Gastroesophageal sphincter (tissue), 4 donors: ENCODE measurements around the gene PAAF1. TPM values are rescaled to one million over a fixed set of nuclear protein-coding genes. Genes with fewer than 3 reads are reported as not detected.

Source experiments
- ATAC-seq: fragments of 150-250 bp; one replicate; pipeline ENCODE4 v1.9.1; 2016; ENCODE audit warnings: mild to moderate bottlenecking, moderate library complexity
- H3K27ac ChIP-seq, 4 donors: fragments of 200-600 bp; sonication (generic) in 3 of 4; 1 replicate in 3 of 4; 2 replicates in 1 of 4; pipeline ENCODE4 v1.5.1; 2016 to 2019
- H3K27me3 ChIP-seq: fragments of 200-600 bp; sonication (generic); one replicate; pipeline ENCODE4 v1.5.1; 2019
- H3K36me3 ChIP-seq, 2 donors: fragments of 200-600 bp; sonication (generic); one replicate each; pipeline ENCODE4 v1.5.1; 2019; ENCODE audit warnings: control low read depth in 1 of 2
- H3K4me1 ChIP-seq, 3 donors: fragments of 200-600 bp; sonication (generic); 1 replicate in 2 of 3; 2 replicates in 1 of 3; pipeline ENCODE4 v1.5.1; 2016 to 2019; ENCODE audit warnings: control low read depth in 2 of 3
- H3K4me3 ChIP-seq, 2 donors: fragments of 200-600 bp; sonication (generic); one replicate each; pipeline ENCODE4 v1.5.1; 2019; ENCODE audit warnings: mild to moderate bottlenecking in 1 of 2, moderate library complexity in 1 of 2
- H3K9me3 ChIP-seq, 3 donors: fragments of 200-600 bp; sonication (generic); one replicate each; pipeline ENCODE4 v1.5.1; 2017 to 2019; ENCODE audit warnings: control low read depth in 2 of 3
- CTCF ChIP-seq, 4 experiments: fragments of 200-600 bp in 2 of 4; fragments of 450-650 bp in 2 of 4; sonication (generic) in 1 of 4; IDR thresholded peaks; one replicate each; pipeline ENCODE4 v1.5.1; 2017 to 2019; ENCODE audit warnings: antibody characterized with exemption in 4 of 4, mild to moderate bottlenecking in 2 of 4, moderate library complexity in 2 of 4
- EP300 ChIP-seq: sonication (generic); formaldehyde crosslinking; IDR thresholded peaks from one replicate; pipeline ENCODE4 v1.6.1; 2017; ENCODE audit warnings: antibody characterized with exemption, mild to moderate bottlenecking
- POLR2A ChIP-seq, 2 donors: fragments of 450-650 bp; IDR thresholded peaks; one replicate each; pipeline ENCODE4 v1.6.1; 2017; ENCODE audit warnings: antibody characterized with exemption in 2 of 2, mild to moderate bottlenecking in 2 of 2, moderate library complexity in 1 of 2
- POLR2AphosphoS5 ChIP-seq: sonication (generic); formaldehyde crosslinking; IDR thresholded peaks from one replicate; pipeline ENCODE4 v1.6.1; 2017; ENCODE audit warnings: antibody characterized with exemption
- WGBS, 2 donors: methylation state at CpG; one replicate each; pipeline ENCODE4 v1.1.5; 2018; ENCODE audit warnings: low coverage in 1 of 2; 5-methylcytosine and 5-hydroxymethylcytosine counted together
- total RNA-seq, 4 donors: library from RNA; depleted of rRNA; stranded (reverse); fragments of >200 nt; gene quantifications; one replicate each; pipeline ENCODE4 v1.1.0, GENCODE V29; 2016

PAAF1 gene
- total RNA-seq, 4 donors from 2014 or later = 16.2 to 30.2 (median 17.8) TPM

GRCh38 chr11:73839123-73839457 is 37.7 kb upstream of the PAAF1 start:
- peaks cover 0 to 44% of the 10 kb centered on the region in 2 donors for H3K36me3 ChIP-seq
- H3K27ac ChIP-seq = no peak overlapping the region
- no peak overlapping the region for H3K4me3 ChIP-seq
- TF ChIP-seq EP300 (no peak), POLR2A (IDR thresholded peaks at IDR 0.05) (no peak), POLR2AphosphoS5 (no peak), CTCF (IDR thresholded peaks at IDR 0.05) (no peak)
- H3K9me3 ChIP-seq = no peaks in the 10 kb centered on the region
- no peak for ATAC-seq
- H3K4me1 ChIP-seq = no peaks in the 10 kb centered on the region
- H3K27me3 ChIP-seq = no peaks in the 10 kb centered on the region

- TF ChIP-seq POLR2AphosphoS5 = no peak
- TF ChIP-seq EP300 = no peak
- TF ChIP-seq CTCF (IDR thresholded peaks at IDR 0.05) = no peak
- Histone ChIP-seq H3K27ac (no peak overlapping the region), H3K4me3 (no peak overlapping the region), H3K9me3 (no peaks in the 10 kb centered on the region), H3K36me3 (peaks cover 0 to 47% of the 10 kb centered on the region in 2 donors), H3K4me1 (no peaks in the 10 kb centered on the region), H3K27me3 (no peaks in the 10 kb centered on the region)
- ATAC-seq = no peak
- WGBS, 2 donors = 85 to 98% methylated on average over 3 of the region's 3 CpGs
These were observed 25.6 kb upstream of the PAAF1 start for GRCh38 chr11:73851046-73851764.

DNA sequence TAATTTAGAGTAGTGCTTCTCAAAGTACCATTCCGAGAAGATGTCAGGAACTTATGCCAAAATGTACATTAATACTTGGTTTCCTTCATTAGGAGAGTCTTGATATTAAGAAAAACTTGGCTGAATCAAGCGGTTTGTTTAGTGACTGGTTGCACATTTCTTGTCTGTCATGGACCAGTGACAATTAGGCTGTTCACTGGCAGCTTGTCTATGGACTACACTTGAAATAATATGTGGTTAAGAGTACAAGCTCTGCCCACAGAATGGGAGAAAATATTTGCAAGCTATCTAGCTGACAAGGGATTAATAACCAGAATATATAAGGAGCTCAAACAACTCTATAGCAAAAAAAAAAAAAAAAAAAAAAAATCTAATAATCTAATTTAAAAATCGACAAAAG is 24.8 kb upstream of the PAAF1 start:
- no peak for ATAC-seq
- Histone ChIP-seq H3K27ac (no peak overlapping the region), H3K9me3 (no peaks in the 10 kb centered on the region), H3K4me1 (no peaks in the 10 kb centered on the region), H3K36me3 (peaks cover 0 to 42% of the 10 kb centered on the region in 2 donors), H3K4me3 (no peak overlapping the region), H3K27me3 (no peaks in the 10 kb centered on the region)
- TF ChIP-seq EP300 = no peak
- no peak for TF ChIP-seq POLR2AphosphoS5
- TF ChIP-seq POLR2A (IDR thresholded peaks at IDR 0.05) = no peak
- TF ChIP-seq CTCF (IDR thresholded peaks at IDR 0.05) = no peak
- 86 to 89% methylated on average over 3 of the region's 3 CpGs for WGBS, 2 donors

DNA sequence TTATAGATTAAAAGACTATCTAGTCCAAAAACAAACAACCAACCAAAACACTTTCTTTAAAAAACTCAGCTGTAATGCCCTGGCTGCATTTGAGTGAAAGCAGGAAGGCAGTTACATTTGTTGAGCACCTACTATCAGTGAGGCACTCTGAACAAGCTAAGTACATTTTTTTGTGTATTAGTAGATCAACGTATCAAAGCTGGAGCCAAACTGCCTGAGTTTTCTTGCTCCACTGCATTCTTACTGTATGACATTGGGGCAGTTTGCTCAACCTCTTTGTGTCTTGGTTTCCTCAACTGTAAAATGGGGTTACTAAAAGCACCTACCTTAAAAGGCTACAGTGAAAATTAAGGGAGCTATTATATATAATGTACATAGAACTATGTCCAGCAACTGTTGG is 22.1 kb upstream of the PAAF1 start:
- Histone ChIP-seq H3K27ac (no peak overlapping the region), H3K36me3 (peaks cover 0 to 39% of the 10 kb centered on the region in 2 donors), H3K9me3 (no peaks in the 10 kb centered on the region), H3K4me3 (no peak overlapping the region), H3K4me1 (no peaks in the 10 kb centered on the region), H3K27me3 (no peaks in the 10 kb centered on the region)
- ATAC-seq = no peak
- 54 to 100% methylated on average over 1 of the region's 1 CpG for WGBS, 2 donors
- TF ChIP-seq EP300 = no peak

GRCh38 chr11:73856031-73856567 is 20.7 kb upstream of the PAAF1 start:
- TF ChIP-seq POLR2A (IDR thresholded peaks at IDR 0.05) = no peak
- Histone ChIP-seq H3K27ac (no peak overlapping the region), H3K36me3 (peaks cover 0 to 43% of the 10 kb centered on the region in 2 donors), H3K27me3 (no peaks in the 10 kb centered on the region), H3K4me3 (no peak overlapping the region), H3K9me3 (no peaks in the 10 kb centered on the region), H3K4me1 (no peaks in the 10 kb centered on the region)
- ATAC-seq = no peak
- 89 to 100% methylated on average over 1 of the region's 1 CpG for WGBS, 2 donors

GRCh38 chr11:73859671-73860070 is 17.1 kb upstream of the PAAF1 start:
- no peak for ATAC-seq
- H3K36me3 ChIP-seq = peaks cover 0 to 65% of the 10 kb centered on the region in 2 donors
- H3K27ac ChIP-seq = no peak overlapping the region
- H3K27me3 ChIP-seq = no peaks in the 10 kb centered on the region
- TF ChIP-seq CTCF (IDR thresholded peaks at IDR 0.05) = no peak
- TF ChIP-seq POLR2A (IDR thresholded peaks at IDR 0.05) = no peak
- no peak for TF ChIP-seq POLR2AphosphoS5
- no peak for TF ChIP-seq EP300
- no peaks in the 10 kb centered on the region for H3K9me3 ChIP-seq
- H3K4me3 ChIP-seq = no peak overlapping the region
- H3K4me1 ChIP-seq = no peaks in the 10 kb centered on the region
- WGBS, 2 donors = 92 to 100% methylated on average over 1 to 2 of the region's 2 CpGs
